GM12875 (cell line): ENCODE measurements around the gene MBNL1.

ENCODE experiments used
- H3K4me3 ChIP-seq: one replicate; pipeline ENCODE4 v1.5.1; 2011; ENCODE audit warnings: low read depth, low read length, control low read depth
- CTCF ChIP-seq: IDR thresholded peaks from 2 replicates; pipeline ENCODE4 v1.5.1; 2011; ENCODE audit warnings: low read depth, mild to moderate bottlenecking, control low read depth, inconsistent platforms, low read length, moderate library complexity, borderline replicate concordance; ENCODE audit not compliant: insufficient read depth

MBNL1 gene

GRCh38 chr3:152454076-152454875 is 185.5 kb downstream of the MBNL1 start:
- TF ChIP-seq CTCF = no peak
- H3K4me3 ChIP-seq = no peak overlapping the region

DNA sequence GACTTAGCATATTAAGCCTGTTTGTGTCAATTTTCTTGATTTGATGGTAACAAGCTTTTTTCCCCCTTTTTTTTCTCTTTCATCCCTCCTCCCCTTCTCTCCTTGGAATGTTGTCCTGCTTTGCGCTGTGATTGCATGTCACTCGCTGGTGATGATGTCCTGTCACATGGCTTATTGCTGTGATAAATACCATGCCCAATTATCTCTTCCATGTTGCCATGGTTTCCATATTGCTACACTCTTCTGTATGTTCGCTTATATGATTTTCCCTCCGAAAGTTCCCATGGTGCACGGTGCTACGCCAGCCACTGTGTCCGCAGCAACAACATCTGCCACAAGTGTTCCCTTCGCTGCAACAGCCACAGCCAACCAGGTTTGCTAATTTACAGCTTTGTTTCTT is 187.3 kb downstream of the MBNL1 start:
- no peak for TF ChIP-seq CTCF
- no peak overlapping the region for H3K4me3 ChIP-seq

DNA sequence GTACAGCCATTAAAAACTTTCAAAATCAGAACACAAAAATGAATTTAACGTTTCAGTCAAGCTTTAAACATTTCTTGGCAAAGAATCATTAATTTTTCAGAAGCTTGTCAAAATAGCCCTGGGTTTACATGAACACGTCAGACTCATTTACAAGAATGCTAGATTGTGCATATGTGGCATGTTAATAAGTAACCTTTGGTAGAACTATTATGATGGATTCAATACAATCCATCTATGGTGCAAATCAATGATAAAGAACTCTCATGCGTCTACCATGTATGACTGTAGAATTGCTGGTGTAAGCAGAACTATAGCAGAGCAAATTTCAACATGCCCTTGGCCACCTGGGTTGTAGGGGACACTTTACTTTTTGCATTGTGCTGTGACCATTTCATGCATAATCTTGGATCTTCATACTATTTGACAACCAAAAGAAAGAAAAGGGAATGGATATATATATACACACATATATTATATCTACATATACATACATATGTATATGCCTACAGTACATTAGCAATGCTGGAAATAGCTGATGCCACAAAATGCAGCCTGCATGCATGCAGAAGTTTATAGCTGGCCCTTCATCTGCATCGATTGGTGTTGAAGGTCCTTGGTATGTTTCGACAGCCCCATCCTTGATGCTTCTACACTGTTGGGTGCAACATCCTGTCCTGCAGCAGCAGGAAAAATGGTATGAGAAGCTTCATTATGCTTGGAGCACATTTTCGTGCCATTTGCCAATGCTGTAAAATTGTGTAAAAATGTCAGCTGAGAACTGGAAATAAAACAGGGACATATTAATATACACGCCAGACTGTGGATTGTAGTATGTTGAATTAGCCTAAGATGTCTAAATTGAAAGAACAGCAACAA is 189.0 kb downstream of the MBNL1 start:
- TF ChIP-seq CTCF = no peak
- no peak overlapping the region for H3K4me3 ChIP-seq

GRCh38 chr3:152458376-152459117 is 189.8 kb downstream of the MBNL1 start:
- H3K4me3 ChIP-seq = no peak overlapping the region
- TF ChIP-seq CTCF = no peak

DNA sequence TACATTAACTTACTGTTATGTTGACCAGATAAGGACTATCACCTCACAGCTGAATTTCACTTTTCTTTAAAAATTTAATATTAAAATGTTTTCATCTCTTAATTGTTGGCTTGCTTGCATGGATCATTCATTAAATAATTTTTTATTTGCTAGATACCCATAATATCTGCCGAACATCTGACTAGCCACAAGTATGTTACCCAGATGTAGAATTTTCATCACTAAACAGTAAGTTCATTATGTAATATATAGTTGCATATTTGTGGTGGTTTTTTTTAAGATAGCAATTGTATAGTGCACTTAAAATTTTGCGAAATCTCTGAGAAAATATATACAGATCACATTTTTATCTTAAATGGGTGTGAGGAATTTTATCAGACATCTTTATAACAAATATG is 190.4 kb downstream of the MBNL1 start:
- TF ChIP-seq CTCF = no peak
- no peak overlapping the region for H3K4me3 ChIP-seq

DNA sequence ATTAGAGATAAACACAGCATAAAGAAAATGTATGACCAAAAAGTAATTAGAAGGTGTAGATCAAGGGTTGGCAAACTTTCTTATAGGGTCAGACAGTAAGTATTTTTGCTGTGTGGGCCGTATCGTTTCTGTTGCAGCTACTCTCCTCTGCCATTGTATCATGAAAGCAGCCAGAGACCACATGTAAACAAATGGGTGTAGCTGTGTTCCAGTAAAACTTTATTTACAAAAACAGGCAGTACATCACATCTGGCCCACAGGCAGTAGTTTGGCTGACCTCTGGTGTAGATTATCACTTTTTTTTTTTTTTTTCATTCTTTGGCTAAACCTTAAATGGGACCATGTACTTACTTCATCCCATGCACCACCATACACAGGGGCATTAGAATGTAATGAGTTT is 190.8 kb downstream of the MBNL1 start:
- H3K4me3 ChIP-seq = no peak overlapping the region
- TF ChIP-seq CTCF = no peak
